Prostate gland (tissue), 2 donors: ENCODE results near the gene GPRIN3.

Experiments used
- POLR2A ChIP-seq: fragments of 450-650 bp; IDR thresholded peaks from one replicate; pipeline ENCODE4 v1.6.1; 2016; ENCODE audit warnings: antibody characterized with exemption, mild to moderate bottlenecking
- POLR2AphosphoS5 ChIP-seq: sonication (generic); formaldehyde crosslinking; IDR thresholded peaks from one replicate; pipeline ENCODE4 v1.6.1; 2017; ENCODE audit warnings: antibody characterized with exemption
- TF ChIP-seq, protein P1 (sequence below), 4 experiments: fragments of 200-600 bp in 2 of 4; fragments of 450-650 bp in 2 of 4; sonication (generic) in 2 of 4; IDR thresholded peaks; 1 replicate in 3 of 4; 2 replicates in 1 of 4; pipeline ENCODE4 v1.5.1; 2016 to 2019; ENCODE audit warnings: antibody characterized with exemption in 4 of 4, mild to moderate bottlenecking in 2 of 4, moderate library complexity in 2 of 4

DNA sequence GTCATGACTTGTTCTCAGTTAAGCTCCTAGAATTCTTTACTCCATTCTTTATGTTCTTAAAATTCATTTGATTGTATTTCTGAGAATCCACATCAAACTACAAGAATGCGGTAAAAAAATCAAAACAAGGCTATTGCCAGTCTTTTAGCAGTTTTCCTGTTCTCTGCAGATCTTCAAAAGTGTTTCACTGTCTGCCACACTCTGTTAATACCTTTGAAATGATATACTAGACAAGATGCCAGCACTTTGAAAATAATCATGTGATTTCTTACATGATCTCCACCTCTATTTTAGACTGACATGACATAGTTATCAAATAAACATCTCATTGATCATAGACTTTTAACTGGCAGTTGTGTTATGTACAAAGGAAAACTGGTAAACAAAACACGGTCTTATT, 30.1 kb upstream of the GPRIN3 start:
- no peak for TF ChIP-seq POLR2AphosphoS5
- TF ChIP-seq, protein P1, sequence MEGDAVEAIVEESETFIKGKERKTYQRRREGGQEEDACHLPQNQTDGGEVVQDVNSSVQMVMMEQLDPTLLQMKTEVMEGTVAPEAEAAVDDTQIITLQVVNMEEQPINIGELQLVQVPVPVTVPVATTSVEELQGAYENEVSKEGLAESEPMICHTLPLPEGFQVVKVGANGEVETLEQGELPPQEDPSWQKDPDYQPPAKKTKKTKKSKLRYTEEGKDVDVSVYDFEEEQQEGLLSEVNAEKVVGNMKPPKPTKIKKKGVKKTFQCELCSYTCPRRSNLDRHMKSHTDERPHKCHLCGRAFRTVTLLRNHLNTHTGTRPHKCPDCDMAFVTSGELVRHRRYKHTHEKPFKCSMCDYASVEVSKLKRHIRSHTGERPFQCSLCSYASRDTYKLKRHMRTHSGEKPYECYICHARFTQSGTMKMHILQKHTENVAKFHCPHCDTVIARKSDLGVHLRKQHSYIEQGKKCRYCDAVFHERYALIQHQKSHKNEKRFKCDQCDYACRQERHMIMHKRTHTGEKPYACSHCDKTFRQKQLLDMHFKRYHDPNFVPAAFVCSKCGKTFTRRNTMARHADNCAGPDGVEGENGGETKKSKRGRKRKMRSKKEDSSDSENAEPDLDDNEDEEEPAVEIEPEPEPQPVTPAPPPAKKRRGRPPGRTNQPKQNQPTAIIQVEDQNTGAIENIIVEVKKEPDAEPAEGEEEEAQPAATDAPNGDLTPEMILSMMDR (IDR thresholded peaks at IDR 0.05): no peak
- no peak for TF ChIP-seq POLR2A
